Measurements from ENCODE around the gene LCN15. TPM values are rescaled to one million over a fixed set of nuclear protein-coding genes. Genes with fewer than 3 reads are reported as not detected.

LCN15 gene
- polyA plus RNA-seq, 3 donors: not detected

DNA sequence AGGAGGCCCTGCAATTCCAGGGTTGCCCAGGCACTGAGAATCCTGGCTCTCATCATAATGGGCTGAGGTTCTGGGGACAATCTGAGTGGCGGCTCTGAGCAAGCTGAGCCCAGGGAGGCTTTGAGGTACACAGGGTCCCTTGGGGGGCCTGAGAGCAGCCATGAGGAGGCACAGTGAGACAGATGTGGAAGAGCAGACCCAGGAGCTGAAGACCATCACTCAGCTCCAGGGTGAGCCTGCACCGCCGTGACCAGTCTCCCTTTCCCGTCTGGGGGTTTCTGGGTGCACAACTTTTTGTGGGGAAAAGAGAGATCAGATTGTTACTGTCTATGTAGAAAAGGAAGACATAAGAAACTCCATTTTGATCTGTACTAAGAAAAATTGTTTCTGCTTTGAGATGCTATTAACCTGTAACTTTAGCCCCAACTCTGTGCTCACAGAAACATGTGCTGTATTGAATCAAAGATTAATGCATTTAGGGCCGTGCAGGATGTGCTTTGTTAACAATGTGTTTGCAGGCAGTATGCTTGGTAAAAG, 32.0 kb upstream of the LCN15 start, which contains the start of gene CCDC183:
TSS of gene CCDC183 (plus strand) at position 101 of the 537 bp plus-strand sequence. CDS start at position 161, 60 bp downstream.
- H3K4me3 Mint-ChIP-seq: peak within 1 kb of the TSS in 1 of 2 donors; percentile 68
- H3K27me3 Mint-ChIP-seq (ENCODE audit: low read depth in 3 of 3): peaks cover 51 to 66% (median 60%) of the 10 kb centered on the region in 3 donors
- DNase-seq: no peak
- Histone ChIP-seq H3K9me3 (replicated peaks in 1 of 2; ENCODE audit: control insufficient read depth in 1 of 2, insufficient read depth in 1 of 2, low read length in 2 of 2) (no peaks in the 10 kb centered on the region), H3K36me3 (replicated peaks in 1 of 2; ENCODE audit: control insufficient read depth in 1 of 2, insufficient read depth in 2 of 2, low read length in 2 of 2) (no peaks in the 10 kb centered on the region), H3K4me2 (replicated peaks; ENCODE audit: extremely low read depth, low read length, poor library complexity, severe bottlenecking) (no peak within 1 kb of the TSS), H3K9ac (ENCODE audit: insufficient read depth, low read length, poor library complexity, severe bottlenecking) (no peak within 1 kb of the TSS), H3K27ac (ENCODE audit: low read depth in 1 of 2, low read length in 2 of 2) (no peak within 1 kb of the TSS), H3K79me2 (ENCODE audit: insufficient read depth, low read length) (peaks cover 4% of the 10 kb centered on the region), H3K4me3 (replicated peaks in 1 of 3; ENCODE audit: low read depth in 2 of 3, low read length in 3 of 3) (no peak within 1 kb of the TSS), H4K20me1 (ENCODE audit: insufficient read depth, low read length) (peaks cover 21% of the 10 kb centered on the region), H3K27me3 (ENCODE audit: control insufficient read depth in 2 of 2, insufficient read depth in 2 of 2, low read length in 2 of 2) (peaks cover 26 to 52% of the 10 kb centered on the region in 2 donors), H3K4me1 (ENCODE audit: control insufficient read depth in 1 of 2, insufficient read depth in 2 of 2, low read length in 2 of 2) (peaks cover 38 to 47% of the 10 kb centered on the region in 2 donors), H2AFZ (ENCODE audit: insufficient read depth, low read depth, low read length, poor library complexity, severe bottlenecking) (no peak within 1 kb of the TSS)
- H3K4me1 Mint-ChIP-seq: peaks cover 35% of the 10 kb centered on the region
- no peak for TF ChIP-seq CTCF (IDR thresholded peaks at IDR 0.05)
- intact Hi-C loops (cut with micrococcal nuclease): no loop called here
- 73% methylated on average over 3 of the region's 5 CpGs for WGBS (ENCODE audit: insufficient coverage)
- peaks cover 12 to 15% of the 10 kb centered on the region in 2 donors for H3K36me3 Mint-ChIP-seq
- H3K27ac Mint-ChIP-seq: peak within 1 kb of the TSS in 3 of 7 donors; percentile 2 to 51 (median 38)
- peaks cover 0 to 15% (median 1%) of the 10 kb centered on the region in 7 donors for H3K9me3 Mint-ChIP-seq

- peaks cover 17 to 40% of the 10 kb centered on the region in 2 donors for H3K27me3 ChIP-seq (ENCODE audit: control insufficient read depth in 2 of 2, insufficient read depth in 2 of 2, low read length in 2 of 2)
- peaks cover 37 to 45% of the 10 kb centered on the region in 2 donors for H3K4me1 ChIP-seq (ENCODE audit: control insufficient read depth in 1 of 2, insufficient read depth in 2 of 2, low read length in 2 of 2)
- H3K9me3 ChIP-seq (replicated peaks in 1 of 2; ENCODE audit: control insufficient read depth in 1 of 2, insufficient read depth in 1 of 2, low read length in 2 of 2): no peaks in the 10 kb centered on the region
- H3K27ac Mint-ChIP-seq: peak overlapping the region in 3 of 7 donors; percentile 38 to 76 (median 51)
- H3K36me3 ChIP-seq (replicated peaks in 1 of 2; ENCODE audit: control insufficient read depth in 1 of 2, insufficient read depth in 2 of 2, low read length in 2 of 2): no peaks in the 10 kb centered on the region
- 5% methylated on average over 2 of the region's 6 CpGs for whole genome bisulfite sequencing (ENCODE audit: insufficient coverage)
- peaks cover 12% of the 10 kb centered on the region in 2 donors for H3K36me3 Mint-ChIP-seq
- H3K4me2 ChIP-seq (replicated peaks; ENCODE audit: extremely low read depth, low read length, poor library complexity, severe bottlenecking): no peak overlapping the region
- no peak overlapping the region for H2AFZ ChIP-seq (ENCODE audit: insufficient read depth, low read depth, low read length, poor library complexity, severe bottlenecking)
- peaks cover 0 to 4% (median 1%) of the 10 kb centered on the region in 7 donors for H3K9me3 Mint-ChIP-seq
- no peak overlapping the region for H3K9ac ChIP-seq (ENCODE audit: insufficient read depth, low read length, poor library complexity, severe bottlenecking)
- H3K4me3 Mint-ChIP-seq: peak overlapping the region in 1 of 2 donors; percentile 68
- intact Hi-C loops (cut with micrococcal nuclease): loop anchor here in 1 of 2 donors (5.0 kb wide), 1 partner anchor 52 kb away; the partner anchor contains the start of gene PHPT1
- no peak overlapping the region for H3K27ac ChIP-seq (ENCODE audit: low read depth in 1 of 2, low read length in 2 of 2)
- H3K79me2 ChIP-seq (ENCODE audit: insufficient read depth, low read length): peaks cover 4% of the 10 kb centered on the region
- H4K20me1 ChIP-seq (ENCODE audit: insufficient read depth, low read length): peaks cover 21% of the 10 kb centered on the region
- peaks cover 39 to 52% (median 48%) of the 10 kb centered on the region in 3 donors for H3K27me3 Mint-ChIP-seq (ENCODE audit: low read depth in 3 of 3)
- H3K4me3 ChIP-seq (replicated peaks in 1 of 3; ENCODE audit: low read depth in 2 of 3, low read length in 3 of 3): no peak overlapping the region
- H3K4me1 Mint-ChIP-seq: peaks cover 27% of the 10 kb centered on the region
- peak; percentile 41 to 76 (median 47) for DNase-seq
- TF ChIP-seq CTCF (IDR thresholded peaks at IDR 0.05): no peak
Measured at GRCh38 chr9:136795000-136795348, 30.7 kb upstream of the LCN15 start.
